Measurements from ENCODE around the gene PTPRF. TPM values are rescaled to one million over a fixed set of nuclear protein-coding genes. Genes with fewer than 3 reads are reported as not detected.

The PTPRF gene
- total RNA-seq (ENCODE audit: low replicate concordance): 71.1 and 119 TPM in 2 replicates

GRCh38 chr1:43530483-43531106 lies at the start of gene PTPRF:
Gene PTPRF (plus strand): TSS chr1:43530883. CDS start chr1:43545076, 14,193 bp downstream.
- TF ChIP-seq EZH2phosphoT487 (IDR thresholded peaks at IDR 0.05): no peak
- TF ChIP-seq EZH2 (IDR thresholded peaks at IDR 0.05): no peak
- TF ChIP-seq CTCF (IDR thresholded peaks at IDR 0.05): no peak
- H3K79me2 ChIP-seq (ENCODE audit: low read depth): peaks cover 41% of the 10 kb centered on the region
- peak within 1 kb of the TSS; percentile 100 for H3K4me2 ChIP-seq
- DNase-seq (ENCODE audit: low spot score): peak; percentile 87
- H3K27ac Mint-ChIP-seq: peak within 1 kb of the TSS; percentile 90
- H2AFZ ChIP-seq (replicated peaks): no peak within 1 kb of the TSS
- H3F3A ChIP-seq (ENCODE audit: low read depth): peaks cover 17% of the 10 kb centered on the region
- H3K9ac ChIP-seq: peak within 1 kb of the TSS; percentile 6
- peak within 1 kb of the TSS; percentile 97 for H3K4me3 Mint-ChIP-seq
- peaks cover 13% of the 10 kb centered on the region for H3K27me3 ChIP-seq
- H3K36me3 Mint-ChIP-seq: peaks cover 7% of the 10 kb centered on the region
- peak within 1 kb of the TSS; percentile 92 for H3K4me3 ChIP-seq
- no peaks in the 10 kb centered on the region for H3K36me3 ChIP-seq
- H3K9me3 ChIP-seq (ENCODE audit: low read depth): no peaks in the 10 kb centered on the region
- peaks cover 39% of the 10 kb centered on the region for H3K4me1 Mint-ChIP-seq
- H3K9me3 Mint-ChIP-seq: no peaks in the 10 kb centered on the region
- peaks cover 7% of the 10 kb centered on the region for H3K27me3 Mint-ChIP-seq (ENCODE audit: insufficient read depth, low read depth)
- peaks cover 54% of the 10 kb centered on the region for H4K20me1 ChIP-seq (ENCODE audit: low read depth)
- H3K4me1 ChIP-seq: peaks cover 15% of the 10 kb centered on the region
- H3K27ac ChIP-seq: no peak within 1 kb of the TSS

GRCh38 chr1:43481491-43481890 lies 49.2 kb upstream of the PTPRF start:
- no peaks in the 10 kb centered on the region for H3K36me3 Mint-ChIP-seq
- Histone ChIP-seq H2AFZ (replicated peaks) (no peak overlapping the region), H3K27me3 (no peaks in the 10 kb centered on the region), H3K4me3 (no peak overlapping the region), H3K9ac (no peak overlapping the region), H3F3A (ENCODE audit: low read depth) (no peaks in the 10 kb centered on the region), H3K36me3 (no peaks in the 10 kb centered on the region), H3K27ac (no peak overlapping the region), H3K4me2 (no peak overlapping the region), H3K4me1 (no peaks in the 10 kb centered on the region), H4K20me1 (ENCODE audit: low read depth) (no peaks in the 10 kb centered on the region), H3K79me2 (ENCODE audit: low read depth) (no peaks in the 10 kb centered on the region), H3K9me3 (ENCODE audit: low read depth) (no peaks in the 10 kb centered on the region)
- no peak overlapping the region for H3K4me3 Mint-ChIP-seq
- H3K4me1 Mint-ChIP-seq: no peaks in the 10 kb centered on the region
- no peak for TF ChIP-seq CTCF (IDR thresholded peaks at IDR 0.05)
- TF ChIP-seq EZH2phosphoT487 (IDR thresholded peaks at IDR 0.05): no peak
- TF ChIP-seq EZH2 (IDR thresholded peaks at IDR 0.05): no peak
- no peak for DNase-seq (ENCODE audit: low spot score)
- peaks cover 2% of the 10 kb centered on the region for H3K27me3 Mint-ChIP-seq (ENCODE audit: insufficient read depth, low read depth)
- no peak overlapping the region for H3K27ac Mint-ChIP-seq
- H3K9me3 Mint-ChIP-seq: peaks cover 3% of the 10 kb centered on the region

GRCh38 chr1:43482215-43482614 lies 48.5 kb upstream of the PTPRF start:
- no peak overlapping the region for H3K4me2 ChIP-seq
- Mint-ChIP-seq H3K27me3 (ENCODE audit: insufficient read depth, low read depth) (peaks cover 3% of the 10 kb centered on the region), H3K27ac (no peak overlapping the region), H3K4me3 (no peak overlapping the region), H3K36me3 (no peaks in the 10 kb centered on the region), H3K4me1 (no peaks in the 10 kb centered on the region), H3K9me3 (peaks cover 3% of the 10 kb centered on the region)
- no peaks in the 10 kb centered on the region for H3K4me1 ChIP-seq
- no peaks in the 10 kb centered on the region for H4K20me1 ChIP-seq (ENCODE audit: low read depth)
- no peaks in the 10 kb centered on the region for H3K27me3 ChIP-seq
- no peak overlapping the region for H3K9ac ChIP-seq
- H3K36me3 ChIP-seq: no peaks in the 10 kb centered on the region
- no peak for DNase-seq (ENCODE audit: low spot score)
- H3K4me3 ChIP-seq: no peak overlapping the region
- no peak for TF ChIP-seq CTCF (IDR thresholded peaks at IDR 0.05)
- TF ChIP-seq EZH2phosphoT487 (IDR thresholded peaks at IDR 0.05): no peak
- no peak for TF ChIP-seq EZH2 (IDR thresholded peaks at IDR 0.05)
- H3K79me2 ChIP-seq (ENCODE audit: low read depth): no peaks in the 10 kb centered on the region
- H3F3A ChIP-seq (ENCODE audit: low read depth): no peaks in the 10 kb centered on the region
- H3K9me3 ChIP-seq (ENCODE audit: low read depth): no peaks in the 10 kb centered on the region
- no peak overlapping the region for H3K27ac ChIP-seq
- no peak overlapping the region for H2AFZ ChIP-seq (replicated peaks)
